Chondrocyte (in vitro differentiated cells): ENCODE measurements around the gene DGKG. TPM values are rescaled to one million over a fixed set of nuclear protein-coding genes. Genes with fewer than 3 reads are reported as not detected.

Experiments used
- DNase-seq: peaks from one replicate; pipeline ENCODE4 v3.0.0; 2021; ENCODE audit warnings: mixed read lengths, low spot score
- H3K27ac Mint-ChIP-seq: one replicate; pipeline ENCODE4 v1.8.0; 2021; ENCODE audit warnings: mild to moderate bottlenecking, moderate library complexity, mixed read lengths; ENCODE audit not compliant: unreplicated experiment
- H3K27me3 Mint-ChIP-seq: 2 replicates; pipeline ENCODE4 v1.8.0; 2021; ENCODE audit warnings: low read depth, mixed read lengths
- H3K36me3 Mint-ChIP-seq: 2 replicates; pipeline ENCODE4 v1.8.0; 2021; ENCODE audit warnings: low read depth, mixed read lengths
- H3K4me1 Mint-ChIP-seq: 2 replicates; pipeline ENCODE4 v1.8.0; 2021; ENCODE audit warnings: low read depth, mild to moderate bottlenecking, mixed read lengths
- H3K4me3 Mint-ChIP-seq: one replicate; pipeline ENCODE4 v1.8.0; 2021; ENCODE audit warnings: mild to moderate bottlenecking, moderate library complexity, mixed read lengths; ENCODE audit not compliant: unreplicated experiment
- H3K9me3 Mint-ChIP-seq: 2 replicates; pipeline ENCODE4 v1.8.0; 2021; ENCODE audit warnings: low read depth, mixed read lengths
- CTCF ChIP-seq: fragments of 200-600 bp; sonication (generic); IDR thresholded peaks from 2 replicates; pipeline ENCODE4 v1.5.0; 2021; ENCODE audit warnings: antibody characterized with exemption, mild to moderate bottlenecking, moderate library complexity
- total RNA-seq: library from RNA; stranded (reverse); gene quantifications from 3 replicates; pipeline ENCODE4 v1.2.1, GENCODE V29; 2021

The DGKG gene
- total RNA-seq, 1 donor from 2014 or later: 1.6 TPM

DNA sequence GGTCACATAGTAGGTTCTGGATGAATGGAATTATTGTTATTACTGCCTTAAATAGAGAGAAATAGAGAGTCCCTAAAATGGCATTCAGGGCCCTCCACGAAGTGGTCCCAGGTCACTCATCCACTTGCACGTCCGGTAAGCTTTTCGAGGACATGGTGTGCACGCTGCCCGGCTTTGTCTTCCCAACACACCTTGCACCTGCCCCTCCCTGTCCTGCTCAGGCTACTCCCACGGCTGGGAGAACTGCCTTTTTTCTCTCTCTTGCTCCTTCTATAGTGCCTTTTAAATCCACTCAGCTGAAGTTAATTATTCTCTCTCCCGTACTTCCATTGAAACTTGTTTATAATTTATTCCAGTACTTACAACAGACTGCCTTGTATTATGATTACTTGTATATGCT, 5.6 kb upstream of the DGKG start:
- Mint-ChIP-seq H3K36me3 (no peaks in the 10 kb centered on the region), H3K4me1 (peaks cover 32% of the 10 kb centered on the region), H3K4me3 (no peak overlapping the region), H3K27me3 (peaks cover 49% of the 10 kb centered on the region), H3K27ac (no peak overlapping the region), H3K9me3 (no peaks in the 10 kb centered on the region)
- DNase-seq: no peak
- no peak for TF ChIP-seq CTCF

- TF ChIP-seq CTCF: no peak
- no peaks in the 10 kb centered on the region for H3K9me3 Mint-ChIP-seq
- H3K4me1 Mint-ChIP-seq: peaks cover 40% of the 10 kb centered on the region
- no peak overlapping the region for H3K4me3 Mint-ChIP-seq
- peak overlapping the region; percentile 85 for H3K27ac Mint-ChIP-seq
- H3K36me3 Mint-ChIP-seq: no peaks in the 10 kb centered on the region
- DNase-seq: no peak
- H3K27me3 Mint-ChIP-seq: peaks cover 44% of the 10 kb centered on the region
These were observed 4.2 kb upstream of the DGKG start for GRCh38 chr3:186366206-186366605.

DNA sequence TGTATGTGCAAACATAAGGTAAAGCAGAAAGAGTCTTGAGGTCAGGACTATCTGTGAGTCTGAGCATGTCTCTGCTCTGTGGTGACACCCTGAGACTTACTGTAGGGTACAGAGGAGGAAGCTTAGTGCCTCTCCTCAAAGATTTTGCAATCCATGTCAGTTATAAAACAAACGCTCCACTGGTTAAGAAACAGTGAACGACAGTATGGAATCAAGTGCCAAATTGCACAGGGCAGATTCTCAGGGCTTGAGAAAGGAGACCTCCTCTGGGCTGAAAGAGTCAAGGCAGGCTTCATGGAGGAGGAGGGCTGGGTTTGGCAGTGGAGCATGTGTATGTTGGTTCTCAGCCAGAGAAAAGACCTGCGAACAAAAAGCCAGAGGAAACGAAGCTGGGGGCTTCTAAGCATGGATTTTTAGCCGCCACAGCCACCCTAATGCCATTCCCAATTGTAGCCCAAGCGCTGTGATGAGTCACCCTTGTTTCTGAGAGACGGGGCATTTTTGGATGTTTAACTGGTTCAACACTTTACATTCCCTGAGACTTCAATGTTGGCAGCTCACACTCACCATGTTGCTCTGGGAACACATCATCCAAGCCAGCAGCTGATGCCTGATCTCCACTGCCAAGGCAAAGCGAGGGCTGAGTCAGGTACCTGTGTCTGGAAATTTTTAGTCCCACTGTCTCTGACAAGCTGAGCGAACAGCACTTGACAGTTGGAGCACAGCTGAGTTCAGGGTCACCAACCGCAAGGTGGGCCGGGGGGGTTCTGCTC, 3.4 kb upstream of the DGKG start:
- H3K27ac Mint-ChIP-seq: peak overlapping the region; percentile 85
- peaks cover 49% of the 10 kb centered on the region for H3K4me1 Mint-ChIP-seq
- no peaks in the 10 kb centered on the region for H3K9me3 Mint-ChIP-seq
- no peaks in the 10 kb centered on the region for H3K36me3 Mint-ChIP-seq
- no peak for DNase-seq
- no peak overlapping the region for H3K4me3 Mint-ChIP-seq
- TF ChIP-seq CTCF: no peak
- peaks cover 47% of the 10 kb centered on the region for H3K27me3 Mint-ChIP-seq

GRCh38 chr3:186362988-186363387, 954 bp upstream of the DGKG start:
- no peaks in the 10 kb centered on the region for H3K36me3 Mint-ChIP-seq
- peaks cover 49% of the 10 kb centered on the region for H3K4me1 Mint-ChIP-seq
- no peak for TF ChIP-seq CTCF
- H3K4me3 Mint-ChIP-seq: peak overlapping the region; percentile 76
- no peak for DNase-seq
- H3K27ac Mint-ChIP-seq: peak overlapping the region; percentile 83
- H3K27me3 Mint-ChIP-seq: peaks cover 34% of the 10 kb centered on the region
- no peaks in the 10 kb centered on the region for H3K9me3 Mint-ChIP-seq

DNA sequence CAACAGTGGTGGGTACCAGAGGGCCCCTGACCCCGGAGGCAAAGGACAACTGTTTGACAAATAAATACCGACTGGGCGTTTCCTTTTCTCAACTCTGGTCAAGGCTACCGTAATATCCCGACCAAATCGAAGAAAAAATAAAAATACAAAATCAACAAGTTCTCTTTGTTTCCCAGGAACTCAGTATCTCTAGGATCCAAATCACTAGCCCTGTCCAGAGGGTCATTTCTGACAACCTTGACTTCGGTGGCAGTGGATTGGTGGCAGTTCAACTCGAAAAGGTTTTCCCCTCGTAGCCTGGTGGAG, 456 bp upstream of the DGKG start:
- H3K4me3 Mint-ChIP-seq: peak overlapping the region; percentile 76
- TF ChIP-seq CTCF: no peak

More for the DNA sequence above, 456 bp upstream of the DGKG start:
- H3K36me3 Mint-ChIP-seq: no peaks in the 10 kb centered on the region
- H3K27ac Mint-ChIP-seq: peak overlapping the region; percentile 83
- no peak for DNase-seq
- H3K27me3 Mint-ChIP-seq: peaks cover 31% of the 10 kb centered on the region
- H3K4me1 Mint-ChIP-seq: peaks cover 49% of the 10 kb centered on the region
- H3K9me3 Mint-ChIP-seq: no peaks in the 10 kb centered on the region
